ENCODE measurements around the gene CRTC1.

The CRTC1 gene

DNA sequence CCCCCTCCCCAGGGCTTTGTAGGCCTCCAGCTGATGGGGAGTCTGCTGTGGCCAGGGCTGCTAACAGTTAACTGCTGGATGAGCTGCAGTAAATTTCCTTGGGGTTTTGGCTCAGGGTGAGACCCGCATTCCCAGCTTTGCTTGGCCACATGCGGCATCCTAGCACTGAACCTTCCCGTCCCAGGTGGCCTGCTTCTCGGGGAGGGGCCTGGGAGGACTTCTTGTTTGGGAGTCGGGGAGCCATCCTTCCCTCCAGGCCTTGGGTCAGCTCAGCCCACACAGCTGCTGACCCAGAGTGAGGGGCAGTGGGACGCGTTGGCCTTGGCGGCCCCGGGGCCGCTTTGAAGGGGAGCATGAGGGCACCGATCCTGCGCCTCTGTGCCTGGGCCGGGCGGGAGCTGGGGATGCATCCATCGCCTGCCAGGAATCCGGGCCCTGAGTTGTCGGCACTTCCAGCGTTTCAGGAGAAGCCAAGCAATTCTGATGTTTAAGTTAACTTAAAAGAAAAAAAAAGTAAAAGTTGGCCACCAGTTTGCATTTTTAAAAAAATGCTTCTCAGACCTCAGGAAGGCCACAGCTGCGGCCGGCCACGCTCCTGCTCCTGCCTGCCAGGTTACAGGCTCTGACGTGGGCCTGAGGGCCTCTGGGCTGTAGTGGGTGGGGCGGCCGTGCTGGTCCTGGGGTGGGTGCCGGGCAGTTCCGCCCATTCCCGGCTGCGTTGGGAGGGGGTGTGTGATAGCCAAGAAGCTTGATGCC lies 27.7 kb downstream of the CRTC1 start:
- intact Hi-C loops (cut with micrococcal nuclease): no loop called here
- no peak overlapping the region for H3K27ac Mint-ChIP-seq
- H3K4me3 Mint-ChIP-seq: no peak overlapping the region
- H3K36me3 Mint-ChIP-seq (ENCODE audit: low read depth): peaks cover 7% of the 10 kb centered on the region
- H3K4me1 Mint-ChIP-seq (ENCODE audit: low read depth): peaks cover 7% of the 10 kb centered on the region
- no peaks in the 10 kb centered on the region for H3K9me3 Mint-ChIP-seq
- no peaks in the 10 kb centered on the region for H3K27me3 Mint-ChIP-seq

- Mint-ChIP-seq H3K9me3 (no peaks in the 10 kb centered on the region), H3K4me1 (ENCODE audit: low read depth) (peaks cover 12% of the 10 kb centered on the region), H3K27ac (no peak overlapping the region), H3K36me3 (ENCODE audit: low read depth) (peaks cover 7% of the 10 kb centered on the region), H3K27me3 (no peaks in the 10 kb centered on the region), H3K4me3 (no peak overlapping the region)
- intact Hi-C loops (cut with micrococcal nuclease): no loop called here
These were observed 28.4 kb downstream of the CRTC1 start for GRCh38 chr19:18711893-18712292.

GRCh38 chr19:18712981-18713380 lies 29.5 kb downstream of the CRTC1 start:
- Mint-ChIP-seq H3K27ac (no peak overlapping the region), H3K4me3 (no peak overlapping the region), H3K4me1 (ENCODE audit: low read depth) (peaks cover 22% of the 10 kb centered on the region)

GRCh38 chr19:18713550-18714117 lies 30.2 kb downstream of the CRTC1 start:
- H3K4me3 Mint-ChIP-seq: no peak overlapping the region
- intact Hi-C loops (cut with micrococcal nuclease): no loop called here
- H3K4me1 Mint-ChIP-seq (ENCODE audit: low read depth): peaks cover 28% of the 10 kb centered on the region
- no peak overlapping the region for H3K27ac Mint-ChIP-seq
- no peaks in the 10 kb centered on the region for H3K9me3 Mint-ChIP-seq
- H3K36me3 Mint-ChIP-seq (ENCODE audit: low read depth): peaks cover 20% of the 10 kb centered on the region
- H3K27me3 Mint-ChIP-seq: no peaks in the 10 kb centered on the region

More at GRCh38 chr19:18712981-18713380, 29.5 kb downstream of the CRTC1 start:
- H3K27me3 Mint-ChIP-seq: no peaks in the 10 kb centered on the region
- peaks cover 13% of the 10 kb centered on the region for H3K36me3 Mint-ChIP-seq (ENCODE audit: low read depth)
- no peaks in the 10 kb centered on the region for H3K9me3 Mint-ChIP-seq
- intact Hi-C loops (cut with micrococcal nuclease): no loop called here

GRCh38 chr19:18715416-18715815 lies 31.9 kb downstream of the CRTC1 start:
- H3K27ac Mint-ChIP-seq: no peak overlapping the region
- H3K4me1 Mint-ChIP-seq (ENCODE audit: low read depth): peaks cover 23% of the 10 kb centered on the region
- H3K4me3 Mint-ChIP-seq: no peak overlapping the region
- H3K36me3 Mint-ChIP-seq (ENCODE audit: low read depth): peaks cover 24% of the 10 kb centered on the region
- no peaks in the 10 kb centered on the region for H3K9me3 Mint-ChIP-seq
- intact Hi-C loops (cut with micrococcal nuclease): no loop called here
- H3K27me3 Mint-ChIP-seq: no peaks in the 10 kb centered on the region

DNA sequence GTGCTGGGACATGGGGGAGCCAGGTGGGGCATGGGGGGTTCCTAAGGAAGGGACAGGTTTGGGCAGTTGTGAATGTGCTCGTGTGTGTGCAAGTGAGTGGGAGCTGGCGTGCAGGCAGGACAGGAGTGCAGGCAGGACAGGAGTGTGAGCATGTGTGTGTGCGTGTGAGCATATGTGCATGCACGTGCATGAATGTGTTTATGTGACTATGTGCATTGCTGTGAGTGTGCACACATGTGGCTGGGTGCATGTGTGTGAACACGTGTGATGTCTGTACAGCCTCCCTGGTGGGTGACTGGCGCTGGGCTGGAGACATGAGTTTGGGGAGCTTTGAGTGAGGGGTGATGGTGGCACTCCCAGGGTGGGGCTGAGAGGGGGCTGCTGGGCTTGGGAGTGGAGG lies 33.4 kb downstream of the CRTC1 start:
- Mint-ChIP-seq H3K36me3 (ENCODE audit: low read depth) (peaks cover 24% of the 10 kb centered on the region), H3K27me3 (no peaks in the 10 kb centered on the region), H3K4me3 (no peak overlapping the region), H3K9me3 (no peaks in the 10 kb centered on the region), H3K4me1 (ENCODE audit: low read depth) (peaks cover 23% of the 10 kb centered on the region), H3K27ac (no peak overlapping the region)
- intact Hi-C loops (cut with micrococcal nuclease): no loop called here

DNA sequence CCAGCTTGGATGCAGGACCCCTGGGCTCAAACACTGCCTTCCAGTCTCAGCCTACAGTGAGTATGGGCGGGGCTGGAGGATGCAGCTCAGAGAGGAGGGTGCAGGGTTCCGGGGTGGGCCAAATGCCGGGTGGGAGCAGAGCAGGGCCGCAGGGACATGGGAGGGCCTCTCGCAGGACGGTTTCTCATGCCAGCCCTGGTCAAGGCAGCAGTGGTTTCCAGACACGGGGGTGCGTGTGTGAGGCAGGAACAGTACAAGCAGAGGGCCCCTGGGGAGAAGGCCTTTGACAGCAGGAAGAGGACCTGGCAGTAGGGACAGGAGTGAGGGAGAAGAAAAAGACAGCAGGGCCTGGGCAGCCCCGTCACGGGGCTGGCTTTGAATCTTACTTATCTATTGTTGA lies 34.1 kb downstream of the CRTC1 start:
- intact Hi-C loops (cut with micrococcal nuclease): no loop called here
- Mint-ChIP-seq H3K4me1 (ENCODE audit: low read depth) (peaks cover 23% of the 10 kb centered on the region), H3K27ac (no peak overlapping the region), H3K27me3 (no peaks in the 10 kb centered on the region), H3K9me3 (no peaks in the 10 kb centered on the region), H3K4me3 (no peak overlapping the region), H3K36me3 (ENCODE audit: low read depth) (peaks cover 32% of the 10 kb centered on the region)

DNA sequence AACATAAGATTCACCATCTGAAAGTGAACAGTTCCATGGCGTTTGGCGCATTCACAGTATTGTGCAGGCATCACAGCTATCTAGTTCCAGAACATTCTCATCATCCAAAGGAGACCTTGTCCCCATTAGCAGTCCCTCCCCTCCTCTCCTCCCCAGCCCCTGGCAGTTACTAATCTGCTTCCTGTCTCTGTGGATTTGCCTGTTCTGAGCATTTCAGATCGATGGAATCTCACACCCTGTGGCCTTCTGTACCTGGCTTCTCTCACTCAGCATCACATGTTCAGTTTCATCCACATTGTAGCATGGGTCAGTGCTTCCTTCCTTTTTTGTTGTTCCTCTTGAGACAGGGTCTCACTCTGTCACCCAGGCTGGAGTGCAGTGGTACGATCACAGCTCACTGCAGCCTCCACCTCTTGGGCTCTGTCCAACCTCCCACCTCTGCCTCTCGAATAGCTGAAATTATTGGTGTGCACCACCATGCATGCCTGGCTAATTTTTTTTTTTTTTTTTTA lies 34.6 kb downstream of the CRTC1 start:
- no peaks in the 10 kb centered on the region for H3K27me3 Mint-ChIP-seq

DNA sequence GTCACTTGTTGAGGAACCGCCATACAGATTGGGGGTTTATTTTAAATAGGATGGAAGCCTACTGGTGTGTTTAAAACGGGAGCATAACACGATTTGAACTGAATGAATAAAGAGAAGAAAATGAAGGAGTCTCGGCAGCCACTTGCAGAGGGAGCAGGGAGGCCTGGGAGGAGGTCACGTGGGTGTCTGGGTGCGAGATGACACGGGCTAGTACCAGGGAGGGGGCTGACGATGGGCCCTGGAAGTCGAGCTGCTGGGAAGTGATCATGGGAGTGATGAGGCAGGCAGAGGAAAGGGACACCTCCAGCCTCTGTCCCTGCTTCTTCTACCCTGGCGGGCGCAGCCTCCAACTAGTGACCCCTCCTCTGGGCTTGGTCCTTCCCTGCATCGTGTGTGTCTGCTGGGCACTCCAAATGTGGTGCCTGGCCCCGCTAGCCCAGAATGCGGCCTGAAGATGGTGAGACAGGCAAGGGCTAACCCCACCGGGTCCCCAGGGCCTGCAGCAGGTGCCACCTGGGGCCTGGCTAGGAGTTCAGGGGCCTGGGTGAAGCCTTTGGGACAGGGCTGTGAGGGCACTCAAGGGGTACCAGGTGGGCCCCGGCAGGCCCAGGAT lies 35.5 kb downstream of the CRTC1 start:
- Mint-ChIP-seq H3K27ac (no peak overlapping the region), H3K4me1 (ENCODE audit: low read depth) (peaks cover 23% of the 10 kb centered on the region), H3K36me3 (ENCODE audit: low read depth) (peaks cover 40% of the 10 kb centered on the region), H3K4me3 (no peak overlapping the region), H3K27me3 (no peaks in the 10 kb centered on the region), H3K9me3 (no peaks in the 10 kb centered on the region)
- intact Hi-C loops (cut with micrococcal nuclease): no loop called here

More for the DNA sequence above, 34.6 kb downstream of the CRTC1 start:
- Mint-ChIP-seq H3K36me3 (ENCODE audit: low read depth) (peaks cover 35% of the 10 kb centered on the region), H3K4me3 (no peak overlapping the region), H3K9me3 (no peaks in the 10 kb centered on the region), H3K27ac (no peak overlapping the region), H3K4me1 (ENCODE audit: low read depth) (peaks cover 23% of the 10 kb centered on the region)
- intact Hi-C loops (cut with micrococcal nuclease): no loop called here

DNA sequence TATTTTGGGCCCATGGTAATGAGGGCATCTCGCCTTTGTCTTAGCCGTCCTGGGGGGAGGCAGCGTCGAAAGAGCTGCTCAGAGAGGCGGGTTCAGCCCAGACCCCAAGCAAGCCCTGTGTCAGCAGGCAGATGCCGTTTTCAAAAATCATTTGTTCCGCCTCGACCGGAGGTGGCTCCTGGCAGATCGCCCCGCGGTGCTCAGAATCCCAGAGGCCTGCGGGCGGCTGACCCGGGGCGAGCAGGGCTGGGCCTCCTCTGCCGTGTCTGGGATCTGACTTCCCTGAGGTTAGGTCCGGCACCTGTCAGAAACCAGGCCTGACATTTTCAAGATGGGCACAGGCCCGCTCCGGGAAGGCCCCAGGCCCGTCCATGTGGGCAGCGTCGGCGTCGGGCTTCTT lies 36.1 kb downstream of the CRTC1 start:
- Mint-ChIP-seq H3K27me3 (no peaks in the 10 kb centered on the region), H3K27ac (no peak overlapping the region), H3K36me3 (ENCODE audit: low read depth) (peaks cover 41% of the 10 kb centered on the region), H3K4me1 (ENCODE audit: low read depth) (peaks cover 23% of the 10 kb centered on the region), H3K4me3 (no peak overlapping the region), H3K9me3 (no peaks in the 10 kb centered on the region)
- intact Hi-C loops (cut with micrococcal nuclease): no loop called here

DNA sequence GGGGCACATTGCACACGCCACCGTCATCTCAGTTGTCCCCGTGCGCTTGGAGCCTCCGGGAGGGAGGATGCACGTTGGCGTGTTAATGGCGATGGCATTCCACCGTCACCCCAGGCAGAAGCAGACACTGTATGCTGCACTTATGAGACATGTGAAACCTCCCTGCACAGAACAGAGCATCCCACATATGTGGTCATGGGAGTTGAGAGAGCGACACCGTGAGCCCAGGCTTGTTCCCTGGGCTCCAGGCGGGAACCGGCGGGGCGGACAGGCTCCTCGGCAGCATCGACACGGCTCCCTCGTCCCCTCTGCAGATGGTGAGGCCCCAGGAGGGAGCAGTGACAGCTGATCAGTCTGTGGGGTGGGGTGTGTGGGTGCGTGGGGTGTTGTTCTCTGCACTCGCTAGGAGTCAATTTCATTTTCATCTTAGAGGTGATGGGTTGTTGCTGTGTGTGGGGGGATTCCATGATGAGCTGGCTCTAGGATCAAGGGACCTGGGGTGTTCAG lies 40.4 kb downstream of the CRTC1 start:
- Mint-ChIP-seq H3K9me3 (no peaks in the 10 kb centered on the region), H3K4me1 (ENCODE audit: low read depth) (no peaks in the 10 kb centered on the region), H3K4me3 (no peak overlapping the region), H3K27ac (no peak overlapping the region), H3K27me3 (no peaks in the 10 kb centered on the region), H3K36me3 (ENCODE audit: low read depth) (peaks cover 18% of the 10 kb centered on the region)
- intact Hi-C loops (cut with micrococcal nuclease): no loop called here

DNA sequence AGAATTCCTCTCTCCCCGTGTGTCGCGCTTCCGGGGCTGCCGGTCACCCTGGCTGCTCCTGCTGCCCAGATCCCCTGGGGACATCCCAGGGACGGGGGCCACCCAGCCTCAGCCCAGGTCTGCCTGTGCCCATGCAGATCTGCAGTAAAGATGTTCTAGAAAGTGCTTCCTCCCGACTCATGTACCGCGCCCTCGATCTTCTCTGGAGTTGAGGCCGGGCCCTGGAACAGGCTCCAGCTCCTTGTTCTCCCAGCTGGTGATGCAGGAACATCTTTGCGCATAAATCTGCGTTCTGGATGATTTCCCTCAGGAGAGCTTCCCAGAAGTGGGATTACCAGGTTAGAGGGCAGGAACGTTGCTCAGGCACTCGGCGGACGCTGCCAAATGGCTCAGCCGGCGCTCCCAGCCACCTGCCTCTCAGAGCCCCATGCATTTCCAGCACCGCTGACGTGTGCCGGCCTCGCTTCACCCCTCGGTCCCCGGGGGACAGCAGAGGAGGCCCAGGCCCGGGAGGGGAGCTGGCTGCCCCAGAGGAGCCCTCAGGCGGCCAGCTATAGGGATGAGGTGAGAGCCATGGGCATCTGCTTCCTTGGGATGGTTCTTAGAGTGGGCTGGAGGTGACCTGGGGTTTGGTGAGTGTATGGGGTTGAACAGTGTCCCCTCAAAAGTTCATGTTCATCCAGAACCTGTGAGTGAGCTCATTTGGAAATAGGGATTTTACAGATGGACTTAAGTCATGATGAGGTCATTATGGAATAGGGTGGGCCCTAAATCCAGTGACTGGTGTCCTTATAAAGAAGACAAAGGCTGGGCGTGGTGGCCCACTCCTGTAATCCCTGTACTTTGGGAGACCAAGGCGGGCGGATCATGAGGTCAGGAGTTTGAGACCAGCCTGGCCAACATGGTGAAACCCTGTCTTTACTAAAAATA lies 42.6 kb downstream of the CRTC1 start:
- no peaks in the 10 kb centered on the region for H3K4me1 Mint-ChIP-seq (ENCODE audit: low read depth)
- H3K27me3 Mint-ChIP-seq: no peaks in the 10 kb centered on the region
- intact Hi-C loops (cut with micrococcal nuclease): no loop called here
- no peak overlapping the region for H3K27ac Mint-ChIP-seq
- no peaks in the 10 kb centered on the region for H3K9me3 Mint-ChIP-seq
- peaks cover 22% of the 10 kb centered on the region for H3K36me3 Mint-ChIP-seq (ENCODE audit: low read depth)
- no peak overlapping the region for H3K4me3 Mint-ChIP-seq

GRCh38 chr19:18726846-18727245 lies 43.4 kb downstream of the CRTC1 start:
- peaks cover 22% of the 10 kb centered on the region for H3K36me3 Mint-ChIP-seq (ENCODE audit: low read depth)
- H3K4me3 Mint-ChIP-seq: no peak overlapping the region
- H3K9me3 Mint-ChIP-seq: no peaks in the 10 kb centered on the region
- H3K4me1 Mint-ChIP-seq (ENCODE audit: low read depth): no peaks in the 10 kb centered on the region
- H3K27ac Mint-ChIP-seq: no peak overlapping the region
- H3K27me3 Mint-ChIP-seq: no peaks in the 10 kb centered on the region
- intact Hi-C loops (cut with micrococcal nuclease): no loop called here

Data from dendritic cell treated with granulocyte-macrophage colony-stimulating factor and Interleukin-4, amounts not matched to agents 40 ng/mL and 50 ng/mL, for 4 days (primary cell).